GM18502 (cell line): ENCODE measurements around the gene CLIC5.

ENCODE experiments used
- ATAC-seq: cut with Tn5 transposase; IDR thresholded peaks from one replicate; pipeline ENCODE4 v1.9.1; 2021; ENCODE audit warnings: mild to moderate bottlenecking; ENCODE audit not compliant: unreplicated experiment, poor library complexity

Gene CLIC5

GRCh38 chr6:46036911-46037310 is 21.3 kb upstream of the CLIC5 start:
- no peak for ATAC-seq

GRCh38 chr6:46035242-46035641 is 19.6 kb upstream of the CLIC5 start:
- ATAC-seq: no peak

GRCh38 chr6:46032110-46032998 is 16.7 kb upstream of the CLIC5 start:
- no peak for ATAC-seq

GRCh38 chr6:46029602-46030001 is 13.9 kb upstream of the CLIC5 start:
- no peak for ATAC-seq

- no peak for ATAC-seq
These were observed 10.6 kb upstream of the CLIC5 start for GRCh38 chr6:46026307-46026706.

- ATAC-seq: no peak
These were observed 9.9 kb upstream of the CLIC5 start for GRCh38 chr6:46025573-46025972.

GRCh38 chr6:46024124-46024769 is 8.6 kb upstream of the CLIC5 start:
- ATAC-seq: no peak

GRCh38 chr6:46023216-46023915 is 7.7 kb upstream of the CLIC5 start:
- ATAC-seq: no peak

- no peak for ATAC-seq
These were observed 6.7 kb upstream of the CLIC5 start for GRCh38 chr6:46022106-46022948.

GRCh38 chr6:46017726-46018125 is 2.1 kb upstream of the CLIC5 start:
- no peak for ATAC-seq

- no peak for ATAC-seq
These were observed 476 bp upstream of the CLIC5 start for GRCh38 chr6:46016063-46016608.

GRCh38 chr6:46014511-46015118 is 1.0 kb downstream of the CLIC5 start:
- ATAC-seq: no peak

GRCh38 chr6:46014046-46014445 is 1.6 kb downstream of the CLIC5 start:
- no peak for ATAC-seq

GRCh38 chr6:46013639-46014038 is 2.0 kb downstream of the CLIC5 start:
- ATAC-seq: no peak

GRCh38 chr6:46012834-46013233 is 2.8 kb downstream of the CLIC5 start:
- no peak for ATAC-seq

GRCh38 chr6:46011188-46012085 is 4.2 kb downstream of the CLIC5 start:
- ATAC-seq: peak; percentile 97

GRCh38 chr6:46010771-46011170 is 4.9 kb downstream of the CLIC5 start:
- ATAC-seq: no peak

- no peak for ATAC-seq
These were observed 5.4 kb downstream of the CLIC5 start for GRCh38 chr6:46010270-46010669.

- no peak for ATAC-seq
These were observed 13.4 kb downstream of the CLIC5 start for GRCh38 chr6:46002264-46002663.
